ENCODE measurements around the gene FZD2. TPM values are rescaled to one million over a fixed set of nuclear protein-coding genes. Genes with fewer than 3 reads are reported as not detected.

Gene FZD2
- total RNA-seq, 1 donor: 15.9 TPM

DNA sequence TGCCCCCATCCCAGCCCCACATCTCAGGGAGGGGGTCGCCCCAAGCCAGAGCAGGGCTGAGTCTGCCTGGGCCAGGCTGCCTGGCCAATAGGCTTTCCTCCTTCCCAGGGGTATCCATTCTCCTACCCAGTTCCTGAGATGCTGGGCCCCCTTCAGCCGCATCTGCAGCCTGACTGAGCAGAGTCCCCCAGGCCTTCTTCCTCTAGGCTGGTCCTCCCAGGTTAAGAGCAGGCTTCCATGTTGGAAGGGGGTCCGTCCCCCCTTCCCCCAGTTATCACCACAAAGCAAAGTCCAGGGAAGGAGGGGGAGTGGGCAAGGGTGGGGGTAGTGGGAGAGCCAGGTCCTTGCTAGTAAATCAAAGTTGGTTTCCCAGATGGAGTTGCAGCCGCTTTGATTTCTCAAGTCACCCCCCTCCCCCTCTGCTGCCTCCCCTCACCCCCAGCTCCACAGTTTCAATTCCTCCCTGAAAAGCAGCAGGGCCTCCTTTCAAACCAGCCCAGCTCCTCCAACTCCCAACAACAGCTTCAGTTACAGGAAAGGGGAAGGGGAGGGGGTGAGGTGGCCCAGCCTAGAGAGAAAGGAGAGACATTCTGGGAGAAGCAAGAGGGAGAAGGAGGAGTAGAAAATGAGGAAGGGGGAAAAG, 9.5 kb upstream of the FZD2 start:
- Histone ChIP-seq H3K79me2 (ENCODE audit: insufficient read depth, low read length) (no peaks in the 10 kb centered on the region), H3K27me3 (ENCODE audit: insufficient read depth, low read length) (no peaks in the 10 kb centered on the region), H3K9me3 (ENCODE audit: low read depth, low read length) (no peaks in the 10 kb centered on the region), H3K4me1 (ENCODE audit: insufficient read depth, low read length) (peaks cover 50% of the 10 kb centered on the region), H3K27ac (ENCODE audit: low read depth, low read length) (peak overlapping the region; percentile 84), H4K20me1 (ENCODE audit: insufficient read depth, low read length) (no peaks in the 10 kb centered on the region), H2AFZ (ENCODE audit: low read length) (peak overlapping the region; percentile 6), H3K4me2 (ENCODE audit: insufficient read depth, low read length) (no peak overlapping the region), H3K36me3 (ENCODE audit: insufficient read depth, low read length) (no peaks in the 10 kb centered on the region), H3K4me3 (ENCODE audit: insufficient read depth, low read length) (no peak overlapping the region)
- no peak for TF ChIP-seq CTCF (IDR thresholded peaks at IDR 0.05; ENCODE audit: extremely low read depth, low read depth, low read length)
- DNase-seq (ENCODE audit: insufficient read length, low spot score, missing footprints): no peak

- Histone ChIP-seq H3K9me3 (ENCODE audit: low read depth, low read length) (no peaks in the 10 kb centered on the region), H4K20me1 (ENCODE audit: insufficient read depth, low read length) (no peaks in the 10 kb centered on the region), H3K79me2 (ENCODE audit: insufficient read depth, low read length) (no peaks in the 10 kb centered on the region), H3K27ac (ENCODE audit: low read depth, low read length) (no peak overlapping the region), H3K4me2 (ENCODE audit: insufficient read depth, low read length) (no peak overlapping the region), H3K36me3 (ENCODE audit: insufficient read depth, low read length) (no peaks in the 10 kb centered on the region), H3K27me3 (ENCODE audit: insufficient read depth, low read length) (no peaks in the 10 kb centered on the region), H3K4me3 (ENCODE audit: insufficient read depth, low read length) (no peak overlapping the region), H2AFZ (ENCODE audit: low read length) (peak overlapping the region; percentile 6), H3K4me1 (ENCODE audit: insufficient read depth, low read length) (peaks cover 41% of the 10 kb centered on the region)
- DNase-seq (ENCODE audit: insufficient read length, low spot score, missing footprints): no peak
- no peak for TF ChIP-seq CTCF (IDR thresholded peaks at IDR 0.05; ENCODE audit: extremely low read depth, low read depth, low read length)
These were observed 8.7 kb upstream of the FZD2 start for GRCh38 chr17:44548376-44549230.

DNA sequence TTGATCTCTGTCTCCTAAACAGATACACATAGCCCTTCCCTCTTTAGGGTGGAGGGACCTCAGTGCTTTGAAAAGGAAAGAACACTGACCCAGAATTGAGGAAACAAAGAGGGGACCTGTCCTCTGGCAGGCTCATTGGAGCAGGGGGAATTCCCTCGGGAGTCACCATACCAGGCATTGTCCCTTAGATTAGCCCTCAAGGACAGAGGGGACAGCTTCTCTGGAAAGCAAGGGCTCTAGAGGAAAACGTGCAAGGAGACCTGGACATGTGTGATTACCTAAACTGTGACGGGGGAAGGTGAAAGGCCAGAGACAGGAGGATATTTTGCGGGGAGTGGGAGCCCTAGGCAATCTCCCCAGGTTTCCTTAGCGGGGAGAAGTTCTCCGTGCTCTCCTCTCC, 7.6 kb upstream of the FZD2 start:
- no peaks in the 10 kb centered on the region for H3K27me3 ChIP-seq (ENCODE audit: insufficient read depth, low read length)
- H3K27ac ChIP-seq (ENCODE audit: low read depth, low read length): no peak overlapping the region
- no peak for TF ChIP-seq CTCF (IDR thresholded peaks at IDR 0.05; ENCODE audit: extremely low read depth, low read depth, low read length)
- H3K4me2 ChIP-seq (ENCODE audit: insufficient read depth, low read length): no peak overlapping the region
- peaks cover 30% of the 10 kb centered on the region for H3K4me1 ChIP-seq (ENCODE audit: insufficient read depth, low read length)
- no peak overlapping the region for H2AFZ ChIP-seq (ENCODE audit: low read length)
- H4K20me1 ChIP-seq (ENCODE audit: insufficient read depth, low read length): no peaks in the 10 kb centered on the region
- no peak overlapping the region for H3K4me3 ChIP-seq (ENCODE audit: insufficient read depth, low read length)
- no peaks in the 10 kb centered on the region for H3K36me3 ChIP-seq (ENCODE audit: insufficient read depth, low read length)
- no peaks in the 10 kb centered on the region for H3K9me3 ChIP-seq (ENCODE audit: low read depth, low read length)
- no peak for DNase-seq (ENCODE audit: insufficient read length, low spot score, missing footprints)
- H3K79me2 ChIP-seq (ENCODE audit: insufficient read depth, low read length): no peaks in the 10 kb centered on the region

GRCh38 chr17:44552361-44552760, 4.9 kb upstream of the FZD2 start:
- Histone ChIP-seq H3K27me3 (ENCODE audit: insufficient read depth, low read length) (no peaks in the 10 kb centered on the region), H3K4me1 (ENCODE audit: insufficient read depth, low read length) (peaks cover 19% of the 10 kb centered on the region), H3K4me2 (ENCODE audit: insufficient read depth, low read length) (no peak overlapping the region), H3K36me3 (ENCODE audit: insufficient read depth, low read length) (no peaks in the 10 kb centered on the region), H4K20me1 (ENCODE audit: insufficient read depth, low read length) (no peaks in the 10 kb centered on the region), H3K79me2 (ENCODE audit: insufficient read depth, low read length) (no peaks in the 10 kb centered on the region), H3K27ac (ENCODE audit: low read depth, low read length) (no peak overlapping the region), H2AFZ (ENCODE audit: low read length) (peak overlapping the region; percentile 11), H3K4me3 (ENCODE audit: insufficient read depth, low read length) (no peak overlapping the region), H3K9me3 (ENCODE audit: low read depth, low read length) (no peaks in the 10 kb centered on the region)
- no peak for TF ChIP-seq CTCF (IDR thresholded peaks at IDR 0.05; ENCODE audit: extremely low read depth, low read depth, low read length)
- DNase-seq (ENCODE audit: insufficient read length, low spot score, missing footprints): no peak
